ENCODE measurements around the gene FAM221A. TPM values are rescaled to one million over a fixed set of nuclear protein-coding genes. Genes with fewer than 3 reads are reported as not detected.

FAM221A gene
- total RNA-seq, 1 experiment from 2014 or later, result 23.3 TPM

DNA sequence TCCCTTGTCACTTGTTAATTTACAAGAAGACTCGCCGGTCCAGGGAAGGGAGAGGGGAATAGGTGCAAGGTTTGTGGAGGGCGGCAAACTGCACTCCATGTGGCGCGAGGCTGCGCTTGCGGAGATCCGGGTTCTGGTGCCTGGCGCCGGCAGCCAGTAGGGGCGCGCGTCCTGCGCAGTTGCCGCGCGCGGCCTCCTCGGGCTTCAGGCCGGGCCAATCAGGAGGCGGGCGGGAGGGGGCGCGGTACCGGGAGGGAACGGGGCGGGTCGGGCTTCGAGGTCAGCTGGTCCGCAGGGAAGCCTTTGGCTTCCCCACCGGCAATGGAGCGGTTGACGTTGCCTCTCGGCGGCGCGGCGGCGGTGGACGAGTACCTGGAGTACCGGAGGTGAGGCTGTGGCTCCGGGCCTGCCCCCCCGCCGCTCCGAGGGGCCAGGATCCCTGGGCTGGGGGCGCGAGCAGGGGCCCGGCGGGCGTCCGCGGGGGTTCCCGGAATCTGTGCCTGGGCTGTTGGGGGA is at the start of gene FAM221A (continued):
- TF ChIP-seq ZNF317 (CRISPR knock-in tag; IDR thresholded peaks at IDR 0.05; ENCODE audit: borderline replicate concordance, low read depth), result 0 out of 2 replicates have a peak, but pooled peaks have one; percentile 55
- TF ChIP-seq, protein P1, sequence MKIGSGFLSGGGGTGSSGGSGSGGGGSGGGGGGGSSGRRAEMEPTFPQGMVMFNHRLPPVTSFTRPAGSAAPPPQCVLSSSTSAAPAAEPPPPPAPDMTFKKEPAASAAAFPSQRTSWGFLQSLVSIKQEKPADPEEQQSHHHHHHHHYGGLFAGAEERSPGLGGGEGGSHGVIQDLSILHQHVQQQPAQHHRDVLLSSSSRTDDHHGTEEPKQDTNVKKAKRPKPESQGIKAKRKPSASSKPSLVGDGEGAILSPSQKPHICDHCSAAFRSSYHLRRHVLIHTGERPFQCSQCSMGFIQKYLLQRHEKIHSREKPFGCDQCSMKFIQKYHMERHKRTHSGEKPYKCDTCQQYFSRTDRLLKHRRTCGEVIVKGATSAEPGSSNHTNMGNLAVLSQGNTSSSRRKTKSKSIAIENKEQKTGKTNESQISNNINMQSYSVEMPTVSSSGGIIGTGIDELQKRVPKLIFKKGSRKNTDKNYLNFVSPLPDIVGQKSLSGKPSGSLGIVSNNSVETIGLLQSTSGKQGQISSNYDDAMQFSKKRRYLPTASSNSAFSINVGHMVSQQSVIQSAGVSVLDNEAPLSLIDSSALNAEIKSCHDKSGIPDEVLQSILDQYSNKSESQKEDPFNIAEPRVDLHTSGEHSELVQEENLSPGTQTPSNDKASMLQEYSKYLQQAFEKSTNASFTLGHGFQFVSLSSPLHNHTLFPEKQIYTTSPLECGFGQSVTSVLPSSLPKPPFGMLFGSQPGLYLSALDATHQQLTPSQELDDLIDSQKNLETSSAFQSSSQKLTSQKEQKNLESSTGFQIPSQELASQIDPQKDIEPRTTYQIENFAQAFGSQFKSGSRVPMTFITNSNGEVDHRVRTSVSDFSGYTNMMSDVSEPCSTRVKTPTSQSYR (CRISPR knock-in tag; IDR thresholded peaks at IDR 0.05), result peak; percentile 96
- TF ChIP-seq ZNF396 (CRISPR knock-in tag; IDR thresholded peaks at IDR 0.05; ENCODE audit: borderline replicate concordance), result no peak
- TF ChIP-seq E2F1 (CRISPR knock-in tag; IDR thresholded peaks at IDR 0.05), result peak; percentile 97
- TF ChIP-seq, protein P2, sequence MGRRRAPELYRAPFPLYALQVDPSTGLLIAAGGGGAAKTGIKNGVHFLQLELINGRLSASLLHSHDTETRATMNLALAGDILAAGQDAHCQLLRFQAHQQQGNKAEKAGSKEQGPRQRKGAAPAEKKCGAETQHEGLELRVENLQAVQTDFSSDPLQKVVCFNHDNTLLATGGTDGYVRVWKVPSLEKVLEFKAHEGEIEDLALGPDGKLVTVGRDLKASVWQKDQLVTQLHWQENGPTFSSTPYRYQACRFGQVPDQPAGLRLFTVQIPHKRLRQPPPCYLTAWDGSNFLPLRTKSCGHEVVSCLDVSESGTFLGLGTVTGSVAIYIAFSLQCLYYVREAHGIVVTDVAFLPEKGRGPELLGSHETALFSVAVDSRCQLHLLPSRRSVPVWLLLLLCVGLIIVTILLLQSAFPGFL (CRISPR knock-in tag; IDR thresholded peaks at IDR 0.05; ENCODE audit: borderline replicate concordance), result no peak; the same call in 1 of the 2 replicates
- TF ChIP-seq, protein P3, sequence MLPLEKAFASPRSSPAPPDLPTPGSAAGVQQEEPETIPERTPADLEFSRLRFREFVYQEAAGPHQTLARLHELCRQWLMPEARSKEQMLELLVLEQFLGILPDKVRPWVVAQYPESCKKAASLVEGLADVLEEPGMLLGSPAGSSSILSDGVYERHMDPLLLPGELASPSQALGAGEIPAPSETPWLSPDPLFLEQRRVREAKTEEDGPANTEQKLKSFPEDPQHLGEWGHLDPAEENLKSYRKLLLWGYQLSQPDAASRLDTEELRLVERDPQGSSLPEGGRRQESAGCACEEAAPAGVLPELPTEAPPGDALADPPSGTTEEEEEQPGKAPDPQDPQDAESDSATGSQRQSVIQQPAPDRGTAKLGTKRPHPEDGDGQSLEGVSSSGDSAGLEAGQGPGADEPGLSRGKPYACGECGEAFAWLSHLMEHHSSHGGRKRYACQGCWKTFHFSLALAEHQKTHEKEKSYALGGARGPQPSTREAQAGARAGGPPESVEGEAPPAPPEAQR (CRISPR knock-in tag; IDR thresholded peaks at IDR 0.05), result no peak
- peak; percentile 74; the same call in 1 of the 2 replicates for TF ChIP-seq E2F4 (CRISPR knock-in tag; IDR thresholded peaks at IDR 0.05; ENCODE audit: borderline replicate concordance, low read depth)
- TF ChIP-seq TEAD1 (CRISPR knock-in tag; IDR thresholded peaks at IDR 0.05), result peak; percentile 91
- 0 out of 2 replicates have a peak, but pooled peaks have one; percentile 73 for TF ChIP-seq SMAD4 (CRISPR knock-in tag; IDR thresholded peaks at IDR 0.05)

DNA sequence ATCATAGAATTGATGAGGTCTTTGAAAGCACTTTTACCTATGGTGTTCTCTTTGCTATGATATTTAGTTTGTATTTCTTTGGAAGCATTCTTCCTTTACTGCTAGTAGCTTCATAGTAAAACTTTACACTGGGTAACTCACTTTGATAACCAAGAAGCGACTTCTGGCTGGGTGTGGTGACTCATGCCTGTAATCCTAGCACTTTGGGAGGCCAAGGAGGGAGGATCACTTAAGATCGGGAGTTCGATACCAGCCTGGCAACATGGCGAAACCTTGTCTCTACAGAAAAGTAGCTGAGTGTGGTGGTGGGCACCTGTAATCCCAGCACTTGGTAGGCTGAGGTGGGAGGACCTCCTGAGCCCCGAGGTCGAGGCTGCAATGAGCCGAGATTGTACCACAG is 46.6 kb upstream of the FAM221A start:
- TF ChIP-seq RELA (CRISPR knock-in tag; IDR thresholded peaks at IDR 0.05; ENCODE audit: borderline replicate concordance) (no peak), EMX1 (CRISPR knock-in tag; IDR thresholded peaks at IDR 0.05) (no peak), SOX15 (CRISPR knock-in tag; IDR thresholded peaks at IDR 0.05) (no peak), NR3C1 (CRISPR knock-in tag; conservative IDR thresholded peaks at IDR 0.05; ENCODE audit: low read depth) (no peak)
- no peak overlapping the region for H3K4me3 Mint-ChIP-seq
- H3K27ac Mint-ChIP-seq, result no peak overlapping the region
- no peaks in the 10 kb centered on the region; the same call in 1 of the 2 replicates for H3K27me3 Mint-ChIP-seq (ENCODE audit: low read depth)
- ChIA-PET POLR2A (no interaction called here), CTCF (no interaction called here)
- DNase-seq (ENCODE audit: low spot score) (no peak), ATAC-seq (no peak)
- H3K4me1 Mint-ChIP-seq, result peaks cover 9% of the 10 kb centered on the region; the same call in 1 of the 2 replicates
- no peaks in the 10 kb centered on the region for H3K9me3 Mint-ChIP-seq
- H3K36me3 Mint-ChIP-seq, result peaks cover 8% of the 10 kb centered on the region

- ATAC-seq (peak; percentile 65), DNase-seq (ENCODE audit: low spot score) (no peak)
- ChIA-PET POLR2A (no interaction called here), CTCF (interaction anchor here (1.3 kb wide), 1 partner anchor 51 kb away, joined by 3 read pairs; no protein-coding TSS in a partner anchor)
- no peaks in the 10 kb centered on the region for H3K36me3 Mint-ChIP-seq
- H3K9me3 Mint-ChIP-seq, result no peaks in the 10 kb centered on the region
- H3K4me1 Mint-ChIP-seq, result peaks cover 6% of the 10 kb centered on the region
- no peaks in the 10 kb centered on the region for H3K27me3 Mint-ChIP-seq (ENCODE audit: low read depth)
- H3K27ac Mint-ChIP-seq, result peak overlapping the region; percentile 0; the same call in 1 of the 2 replicates
- H3K4me3 Mint-ChIP-seq, result no peak overlapping the region
- no peak for TF ChIP-seq TEAD1 (CRISPR knock-in tag; IDR thresholded peaks at IDR 0.05)
- TF ChIP-seq TEAD4 (CRISPR knock-in tag; IDR thresholded peaks at IDR 0.05), result no peak
- TF ChIP-seq PRDM15 (CRISPR knock-in tag; IDR thresholded peaks at IDR 0.05), result no peak
- TF ChIP-seq, protein P4, sequence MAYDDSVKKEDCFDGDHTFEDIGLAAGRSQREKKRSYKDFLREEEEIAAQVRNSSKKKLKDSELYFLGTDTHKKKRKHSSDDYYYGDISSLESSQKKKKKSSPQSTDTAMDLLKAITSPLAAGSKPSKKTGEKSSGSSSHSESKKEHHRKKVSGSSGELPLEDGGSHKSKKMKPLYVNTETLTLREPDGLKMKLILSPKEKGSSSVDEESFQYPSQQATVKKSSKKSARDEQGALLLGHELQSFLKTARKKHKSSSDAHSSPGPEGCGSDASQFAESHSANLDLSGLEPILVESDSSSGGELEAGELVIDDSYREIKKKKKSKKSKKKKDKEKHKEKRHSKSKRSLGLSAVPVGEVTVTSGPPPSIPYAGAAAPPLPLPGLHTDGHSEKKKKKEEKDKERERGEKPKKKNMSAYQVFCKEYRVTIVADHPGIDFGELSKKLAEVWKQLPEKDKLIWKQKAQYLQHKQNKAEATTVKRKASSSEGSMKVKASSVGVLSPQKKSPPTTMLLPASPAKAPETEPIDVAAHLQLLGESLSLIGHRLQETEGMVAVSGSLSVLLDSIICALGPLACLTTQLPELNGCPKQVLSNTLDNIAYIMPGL (CRISPR knock-in tag; IDR thresholded peaks at IDR 0.05), result no peak
- TF ChIP-seq ZBTB21 (CRISPR knock-in tag; IDR thresholded peaks at IDR 0.05; ENCODE audit: borderline replicate concordance), result no peak
- no peak for TF ChIP-seq ELF4 (CRISPR knock-in tag; IDR thresholded peaks at IDR 0.05; ENCODE audit: low read depth)
These were observed 34.2 kb upstream of the FAM221A start for GRCh38 chr7:23645822-23646221.

All from WTC11 (cell line).